HG03064 (cell line): ENCODE results near the gene DCLK1.

Experiments
- ATAC-seq: cut with Tn5 transposase; IDR thresholded peaks from one replicate; pipeline ENCODE4 v1.9.1; 2021; ENCODE audit warnings: low read depth; ENCODE audit not compliant: unreplicated experiment

The DCLK1 gene

DNA sequence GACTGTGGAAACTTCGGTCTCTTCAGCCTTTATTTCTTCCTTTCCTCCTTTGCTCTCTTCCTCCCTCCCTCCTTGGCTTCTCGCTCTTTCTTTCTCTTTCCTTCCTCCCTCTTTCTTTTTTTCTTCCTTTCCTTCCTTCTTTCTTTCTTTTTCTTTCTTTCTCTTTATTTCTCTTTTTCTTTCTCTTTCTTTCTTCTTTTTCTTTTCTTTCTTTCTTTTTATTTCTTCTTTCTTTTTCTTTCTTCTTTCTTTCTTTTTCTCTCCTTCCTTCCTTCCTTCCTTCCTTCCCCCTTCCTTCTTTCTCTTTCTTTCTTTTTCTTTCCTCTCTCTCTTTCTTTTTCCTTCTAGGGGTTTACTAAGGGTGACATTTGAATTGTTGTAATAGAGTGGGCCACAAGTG is 364.5 kb downstream of the DCLK1 start:
- ATAC-seq: no peak

DNA sequence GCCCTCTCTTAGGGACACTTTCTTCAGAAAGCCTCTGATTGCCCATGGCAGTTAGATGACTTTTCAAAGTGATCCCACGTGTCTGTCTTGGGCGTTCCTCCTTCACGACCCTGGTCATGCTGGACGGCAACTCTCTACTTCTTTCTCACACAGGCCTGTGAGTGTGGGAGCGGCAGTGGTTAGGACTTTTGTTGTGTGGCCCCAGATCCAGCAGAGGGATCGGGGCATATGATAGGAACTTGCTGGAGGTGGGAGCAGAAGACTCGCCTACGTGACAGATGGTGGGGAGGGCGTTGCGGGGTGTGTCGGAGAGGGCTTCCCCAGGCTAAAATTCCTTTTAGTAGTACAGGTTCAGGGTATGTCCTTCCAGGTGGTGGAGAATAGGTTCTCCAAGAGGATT is 365.2 kb downstream of the DCLK1 start:
- ATAC-seq: no peak

DNA sequence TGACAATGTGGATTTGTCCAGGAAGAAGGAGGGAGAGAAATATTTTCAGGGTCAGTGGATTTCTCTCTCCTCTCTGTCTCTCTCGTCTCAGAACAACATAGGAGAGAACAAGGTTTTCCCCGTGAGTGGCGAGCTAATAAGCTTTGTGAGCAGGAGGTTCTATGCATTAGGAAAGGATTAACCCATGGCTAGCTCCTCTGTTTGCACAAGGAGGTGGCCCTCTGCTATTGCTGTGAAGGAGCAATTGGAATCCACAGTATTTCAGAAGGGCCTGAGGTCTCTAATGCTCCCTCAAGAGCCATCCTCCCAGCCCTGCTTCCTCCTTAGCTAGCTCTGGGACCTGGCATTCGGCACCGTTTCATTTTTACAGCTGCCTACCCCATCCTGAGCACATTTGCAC is 365.8 kb downstream of the DCLK1 start:
- no peak for ATAC-seq

GRCh38 chr13:35764326-35765015 is 366.7 kb downstream of the DCLK1 start:
- ATAC-seq: no peak

- ATAC-seq: no peak
Observed at GRCh38 chr13:35763782-35764123, 367.4 kb downstream of the DCLK1 start.

DNA sequence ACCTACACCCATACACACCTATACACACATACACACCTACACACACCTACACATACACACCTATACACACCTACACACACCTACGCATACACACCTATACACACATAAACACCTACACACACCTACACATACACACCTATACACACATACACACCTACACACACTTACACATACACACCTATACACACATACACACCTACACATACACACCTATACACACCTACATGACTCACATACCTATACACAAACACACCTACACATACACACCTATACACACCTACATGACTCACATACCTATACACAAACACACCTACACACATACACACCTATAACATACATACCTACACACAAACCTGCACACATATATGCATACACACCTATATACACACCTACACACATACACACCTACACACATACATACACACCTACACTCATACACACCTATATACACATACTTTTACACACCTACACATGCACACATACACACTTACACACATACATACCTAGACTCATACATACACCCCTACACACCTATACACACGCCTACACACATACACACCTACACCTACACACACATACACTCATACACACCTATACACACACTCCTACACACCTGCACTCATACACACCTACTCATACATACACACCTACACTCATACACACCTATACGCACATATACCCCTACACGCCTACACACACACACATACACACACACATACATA is 368.0 kb downstream of the DCLK1 start:
- ATAC-seq: no peak

GRCh38 chr13:35761440-35762252 is 369.5 kb downstream of the DCLK1 start:
- ATAC-seq: no peak

DNA sequence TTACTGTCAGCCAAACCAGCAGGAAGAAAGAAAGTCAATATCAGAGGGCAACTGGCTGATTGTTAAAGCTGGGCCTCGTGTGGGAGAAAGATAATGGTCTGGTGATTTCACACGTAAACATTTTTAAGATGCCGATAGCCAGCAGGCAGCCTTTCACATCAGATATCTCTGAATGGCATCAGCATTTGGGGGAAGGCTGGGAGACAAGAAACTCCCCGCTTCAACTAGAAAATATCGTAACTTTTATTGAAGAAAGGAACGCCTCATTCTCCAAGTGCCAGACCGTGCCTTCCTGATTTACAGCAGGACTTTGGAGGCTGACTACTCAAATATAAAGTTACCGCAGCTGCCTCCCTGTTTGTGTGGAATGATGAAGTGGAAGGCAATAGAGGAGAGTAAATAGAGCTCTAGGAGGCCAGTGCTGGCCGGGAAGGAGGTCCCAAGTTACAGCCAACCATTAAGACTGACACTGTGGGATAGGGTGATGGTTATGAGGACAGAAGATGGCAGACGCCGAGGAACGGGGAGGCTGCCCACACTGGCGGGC is 370.4 kb downstream of the DCLK1 start:
- no peak for ATAC-seq

DNA sequence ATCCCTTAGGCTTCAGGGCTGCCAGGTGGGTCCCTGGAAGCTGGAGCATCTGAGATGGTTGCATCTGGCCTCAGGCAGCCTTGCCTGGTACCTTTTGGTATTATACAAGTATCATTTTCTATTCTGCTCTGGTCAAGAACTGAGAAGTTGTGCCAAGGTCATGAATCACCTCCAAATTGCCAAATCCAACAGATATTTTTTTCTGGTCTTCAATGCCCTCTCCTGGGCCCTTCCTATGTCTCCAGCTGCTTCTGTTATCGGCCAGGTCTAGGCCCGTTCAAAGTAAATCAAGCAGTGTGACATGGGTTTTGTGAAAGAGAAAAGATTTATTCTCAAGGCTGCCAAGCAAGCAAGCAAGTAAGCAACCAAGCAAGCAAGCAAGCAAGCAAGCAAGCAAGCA is 383.6 kb downstream of the DCLK1 start:
- ATAC-seq: no peak

GRCh38 chr13:35744566-35745178 is 386.5 kb downstream of the DCLK1 start:
- no peak for ATAC-seq

DNA sequence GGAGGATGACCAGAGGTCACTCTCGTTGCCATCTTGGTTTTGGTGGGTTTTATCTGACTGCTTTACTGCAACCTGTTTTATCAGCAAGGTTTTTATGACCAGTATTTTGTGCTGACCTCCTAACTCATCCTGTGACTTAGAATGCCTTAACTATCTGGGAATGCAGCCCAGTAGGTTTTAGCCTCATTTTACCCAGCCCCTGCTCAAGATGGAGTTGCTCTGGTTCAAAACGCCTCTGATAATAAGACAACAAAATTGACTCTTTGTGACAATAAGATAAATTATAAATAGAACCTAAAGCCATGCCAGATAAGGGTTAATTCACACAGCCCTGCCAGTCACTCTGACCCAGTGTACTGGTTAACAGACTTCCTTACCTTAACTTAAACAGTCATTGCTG is 387.0 kb downstream of the DCLK1 start:
- no peak for ATAC-seq

- no peak for ATAC-seq
Observed at GRCh38 chr13:35743165-35743564, 388.0 kb downstream of the DCLK1 start.

- no peak for ATAC-seq
Observed at GRCh38 chr13:35741657-35742056, 389.5 kb downstream of the DCLK1 start.

DNA sequence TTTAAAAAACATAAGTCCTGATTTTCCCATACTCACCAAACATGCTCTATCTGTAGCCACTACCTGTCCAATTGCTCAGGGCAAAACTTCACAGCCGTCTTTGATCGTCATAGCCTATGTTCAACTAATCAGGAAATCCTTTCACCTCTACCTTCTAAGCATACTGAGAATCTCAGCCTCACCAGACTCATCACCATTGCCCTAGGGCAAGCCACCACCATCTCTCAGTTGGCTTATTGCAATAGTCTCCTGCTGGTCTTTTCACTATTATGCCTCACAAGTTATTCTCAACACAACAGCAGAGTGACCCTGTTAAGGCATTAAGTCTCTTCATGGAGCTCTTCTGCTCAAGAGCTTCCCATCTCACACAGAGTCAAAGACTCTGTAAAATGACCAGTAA is 394.3 kb downstream of the DCLK1 start:
- ATAC-seq: no peak

GRCh38 chr13:35733827-35734226 is 397.4 kb downstream of the DCLK1 start:
- ATAC-seq: no peak

- ATAC-seq: no peak
Observed at GRCh38 chr13:35732565-35732964, 398.6 kb downstream of the DCLK1 start.

GRCh38 chr13:35731471-35731870 is 399.7 kb downstream of the DCLK1 start:
- ATAC-seq: no peak

DNA sequence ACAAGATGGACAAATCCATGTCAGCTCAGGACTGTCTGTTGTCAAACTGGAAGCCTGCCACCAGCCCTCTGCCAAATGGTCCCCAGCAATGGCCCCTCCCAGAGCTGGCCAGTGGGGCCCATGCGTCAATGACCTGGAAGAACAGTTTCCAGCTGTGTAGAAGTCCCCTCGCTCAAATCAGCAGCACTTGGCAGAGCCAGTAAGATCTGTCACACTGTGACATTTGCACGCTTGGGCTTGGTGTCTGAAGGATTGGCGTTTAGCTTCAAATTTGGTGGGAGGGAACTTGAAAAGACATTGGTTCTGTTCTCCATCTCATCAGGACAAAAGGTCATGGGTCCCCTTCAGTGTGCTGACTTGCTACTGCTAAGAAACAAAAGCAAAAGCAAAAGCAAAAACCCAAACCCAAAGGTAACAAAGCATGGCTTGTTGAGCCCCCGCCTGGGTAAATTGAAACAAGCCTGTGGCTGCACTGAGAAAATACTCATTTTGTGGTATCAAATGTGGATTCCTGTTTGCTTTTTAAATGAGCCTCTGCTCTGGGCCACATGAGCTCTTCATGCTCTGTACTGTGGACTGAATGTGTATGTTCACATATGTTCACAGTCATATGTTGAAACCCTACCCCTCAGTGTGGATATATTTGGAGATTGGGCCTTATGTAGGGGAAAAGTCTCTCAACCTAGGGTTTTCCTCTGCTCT is 401.1 kb downstream of the DCLK1 start:
- ATAC-seq: no peak

GRCh38 chr13:35727881-35728280 is 403.3 kb downstream of the DCLK1 start:
- ATAC-seq: no peak

DNA sequence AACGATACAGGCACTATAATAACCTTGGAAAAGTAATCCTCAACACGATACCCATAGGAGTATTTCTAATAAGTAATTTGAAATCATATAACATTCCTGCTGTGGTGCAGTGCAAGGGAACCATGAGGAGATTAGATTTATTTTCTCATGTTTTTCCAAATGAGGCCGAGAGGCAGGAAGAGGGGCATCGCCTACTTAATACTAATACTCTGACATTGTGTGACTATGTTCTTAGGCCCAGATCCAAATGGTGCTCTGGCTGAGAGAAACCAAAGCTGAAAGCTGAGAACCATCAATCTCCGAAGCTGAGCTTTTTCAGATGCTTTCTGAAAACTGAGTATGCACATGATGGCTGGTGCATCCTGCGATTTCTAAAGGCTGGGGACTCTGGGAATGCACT is 406.7 kb downstream of the DCLK1 start:
- no peak for ATAC-seq
